ENCODE measurements around the gene CA11. TPM values are rescaled to one million over a fixed set of nuclear protein-coding genes. Genes with fewer than 3 reads are reported as not detected.

Gene CA11
- total RNA-seq, 2 experiments from 2014 or later = 11.5 to 18.0 TPM

- intact Hi-C loops (cut with DNase I, micrococcal nuclease) = loop anchor here in 1 of 2 experiments (2.0 kb wide), 1 partner anchor 108 kb away; the partner anchor contains the start of gene LMTK3
- peaks cover 59% of the 10 kb centered on the region for H3K36me3 Mint-ChIP-seq (ENCODE audit: low read depth)
- no peak for DNase-seq
These were observed 27.6 kb downstream of the CA11 start for GRCh38 chr19:48618278-48618915.

GRCh38 chr19:48617146-48617937 is 28.6 kb downstream of the CA11 start:
- DNase-seq (no peak), ATAC-seq (no peak)
- Mint-ChIP-seq H3K36me3 (ENCODE audit: low read depth) (peaks cover 55% of the 10 kb centered on the region), H3K4me1 (peaks cover 37% of the 10 kb centered on the region), H3K4me3 (peak overlapping the region; percentile 94), H3K27ac (peak overlapping the region; percentile 97), H3K27me3 (no peaks in the 10 kb centered on the region), H3K9me3 (ENCODE audit: low read depth) (no peaks in the 10 kb centered on the region)
- CTCF ChIA-PET = interaction anchor here (0.6 kb wide), 1 partner anchor 225 kb away, joined by 3 read pairs; no protein-coding TSS in a partner anchor
- intact Hi-C loops (cut with DNase I, micrococcal nuclease) = no loop called here
- POLR2A ChIA-PET = interaction anchor here (0.5 to 1.3 kb wide), 6 partner anchors 9 to 198 kb away, joined by 3 to 6 read pairs (median 3); no protein-coding TSS in a partner anchor

More at GRCh38 chr19:48618278-48618915, 27.6 kb downstream of the CA11 start:
- ATAC-seq = no peak
- peak overlapping the region; percentile 94 for H3K4me3 Mint-ChIP-seq
- H3K4me1 Mint-ChIP-seq = peaks cover 42% of the 10 kb centered on the region
- no peaks in the 10 kb centered on the region for H3K9me3 Mint-ChIP-seq (ENCODE audit: low read depth)
- H3K27me3 Mint-ChIP-seq = no peaks in the 10 kb centered on the region
- peak overlapping the region; percentile 97 for H3K27ac Mint-ChIP-seq
- ChIA-PET CTCF (interaction anchor here (0.6 to 1.9 kb wide), 3 partner anchors 10 to 375 kb away, joined by 3 to 7 read pairs (median 4); partner anchors contain the start of gene RUVBL2), POLR2A (interaction anchor here (1.0 to 1.3 kb wide), 11 partner anchors 10 to 255 kb away, joined by 3 to 9 read pairs (median 4); partner anchors contain the start of genes CA11, DBP, SYNGR4 and TMEM143)

- DNase-seq (no peak), ATAC-seq (no peak)
- peak overlapping the region; percentile 97 for H3K27ac Mint-ChIP-seq
- intact Hi-C loops (cut with DNase I, micrococcal nuclease) = no loop called here
- H3K36me3 Mint-ChIP-seq (ENCODE audit: low read depth) = peaks cover 50% of the 10 kb centered on the region
- no peaks in the 10 kb centered on the region for H3K9me3 Mint-ChIP-seq (ENCODE audit: low read depth)
- ChIA-PET CTCF (interaction anchor here (0.5 kb wide), 1 partner anchor 26 kb away, joined by 3 read pairs; no protein-coding TSS in a partner anchor), POLR2A (interaction anchor here (0.6 to 1.4 kb wide), 8 partner anchors 8 to 506 kb away, joined by 3 to 6 read pairs (median 3); partner anchors contain the start of gene PLA2G4C)
- peaks cover 32% of the 10 kb centered on the region for H3K4me1 Mint-ChIP-seq
- no peaks in the 10 kb centered on the region for H3K27me3 Mint-ChIP-seq
- H3K4me3 Mint-ChIP-seq = peak overlapping the region; percentile 94
These were observed 29.4 kb downstream of the CA11 start for GRCh38 chr19:48616491-48617056.

- H3K36me3 Mint-ChIP-seq (ENCODE audit: low read depth) = peaks cover 47% of the 10 kb centered on the region
- no peak for ATAC-seq
- ChIA-PET POLR2A (interaction anchor here (0.7 to 1.5 kb wide), 8 partner anchors 8 to 505 kb away, joined by 3 to 6 read pairs (median 3); partner anchors contain the start of gene PLA2G4C), CTCF (interaction anchor here (0.5 kb wide), 1 partner anchor 26 kb away, joined by 3 read pairs; no protein-coding TSS in a partner anchor)
- intact Hi-C loops (cut with DNase I, micrococcal nuclease) = no loop called here
- peak overlapping the region; percentile 94 for H3K4me3 Mint-ChIP-seq
- H3K27me3 Mint-ChIP-seq = no peaks in the 10 kb centered on the region
- no peaks in the 10 kb centered on the region for H3K9me3 Mint-ChIP-seq (ENCODE audit: low read depth)
- DNase-seq = no peak
- peaks cover 30% of the 10 kb centered on the region for H3K4me1 Mint-ChIP-seq
- H3K27ac Mint-ChIP-seq = peak overlapping the region; percentile 97
These were observed 29.9 kb downstream of the CA11 start for GRCh38 chr19:48616041-48616436.

- peak overlapping the region; percentile 13 for H3K27ac Mint-ChIP-seq
- no peaks in the 10 kb centered on the region for H3K27me3 Mint-ChIP-seq
- peaks cover 47% of the 10 kb centered on the region for H3K36me3 Mint-ChIP-seq (ENCODE audit: low read depth)
- H3K4me3 Mint-ChIP-seq = peak overlapping the region; percentile 6
- no peak for ATAC-seq
- CTCF ChIA-PET = no interaction called here
- H3K9me3 Mint-ChIP-seq (ENCODE audit: low read depth) = no peaks in the 10 kb centered on the region
- no peak for DNase-seq
- peaks cover 30% of the 10 kb centered on the region for H3K4me1 Mint-ChIP-seq
- intact Hi-C loops (cut with DNase I, micrococcal nuclease) = no loop called here
- POLR2A ChIA-PET = interaction anchor here (0.6 to 1.5 kb wide), 6 partner anchors 9 to 122 kb away, joined by 3 to 5 read pairs (median 3); no protein-coding TSS in a partner anchor
These were observed 30.6 kb downstream of the CA11 start for GRCh38 chr19:48615231-48616040.

GRCh38 chr19:48614436-48615230 is 31.4 kb downstream of the CA11 start, which contains the start of gene FAM83E:
TSS of gene FAM83E (minus strand) at chr19:48615076. CDS start at chr19:48613372, 1,704 bp downstream.
- H3K9me3 Mint-ChIP-seq (ENCODE audit: low read depth) = no peaks in the 10 kb centered on the region
- H3K27me3 Mint-ChIP-seq = no peaks in the 10 kb centered on the region
- intact Hi-C loops (cut with DNase I, micrococcal nuclease) = no loop called here
- H3K4me3 Mint-ChIP-seq = peak within 1 kb of the TSS; percentile 6
- H3K36me3 Mint-ChIP-seq (ENCODE audit: low read depth) = peaks cover 40% of the 10 kb centered on the region
- peak within 1 kb of the TSS; percentile 25 for H3K27ac Mint-ChIP-seq
- peaks cover 22% of the 10 kb centered on the region for H3K4me1 Mint-ChIP-seq
- ChIA-PET POLR2A (interaction anchor here (0.6 to 2.4 kb wide), 7 partner anchors 9 to 121 kb away, joined by 3 to 7 read pairs (median 4); no protein-coding TSS in a partner anchor), CTCF (interaction anchor here (0.6 to 0.7 kb wide), 2 partner anchors 98 to 343 kb away, joined by 4 read pairs; no protein-coding TSS in a partner anchor)
- DNase-seq = peak; percentile 42
- ATAC-seq = no peak

- CTCF ChIA-PET = interaction anchor here (0.5 to 0.7 kb wide), 3 partner anchors 99 to 343 kb away, joined by 3 to 4 read pairs (median 4); no protein-coding TSS in a partner anchor
- peaks cover 21% of the 10 kb centered on the region for H3K4me1 Mint-ChIP-seq
- ATAC-seq (no peak), DNase-seq (no peak)
- H3K9me3 Mint-ChIP-seq (ENCODE audit: low read depth) = no peaks in the 10 kb centered on the region
- POLR2A ChIA-PET = interaction anchor here (0.6 to 2.4 kb wide), 4 partner anchors 8 to 112 kb away, joined by 3 to 7 read pairs (median 4); no protein-coding TSS in a partner anchor
- H3K4me3 Mint-ChIP-seq = no peak overlapping the region
- intact Hi-C loops (cut with DNase I, micrococcal nuclease) = no loop called here
- H3K36me3 Mint-ChIP-seq (ENCODE audit: low read depth) = peaks cover 38% of the 10 kb centered on the region
- peak overlapping the region; percentile 25 for H3K27ac Mint-ChIP-seq
- H3K27me3 Mint-ChIP-seq = no peaks in the 10 kb centered on the region
These were observed 32.0 kb downstream of the CA11 start for GRCh38 chr19:48613852-48614435.

GRCh38 chr19:48613024-48613851 is 32.7 kb downstream of the CA11 start:
- Mint-ChIP-seq H3K36me3 (ENCODE audit: low read depth) (peaks cover 32% of the 10 kb centered on the region), H3K27me3 (no peaks in the 10 kb centered on the region), H3K9me3 (ENCODE audit: low read depth) (no peaks in the 10 kb centered on the region), H3K27ac (no peak overlapping the region), H3K4me1 (peaks cover 24% of the 10 kb centered on the region), H3K4me3 (no peak overlapping the region)
- ChIA-PET CTCF (interaction anchor here (0.5 kb wide), 1 partner anchor 213 kb away, joined by 3 read pairs; no protein-coding TSS in a partner anchor), POLR2A (interaction anchor here (0.7 to 2.4 kb wide), 3 partner anchors 8 to 18 kb away, joined by 3 to 7 read pairs (median 4); no protein-coding TSS in a partner anchor)
- ATAC-seq (no peak), DNase-seq (no peak)
- intact Hi-C loops (cut with DNase I, micrococcal nuclease) = no loop called here

- intact Hi-C loops (cut with DNase I, micrococcal nuclease) = no loop called here
- Mint-ChIP-seq H3K36me3 (ENCODE audit: low read depth) (peaks cover 18% of the 10 kb centered on the region), H3K4me1 (peaks cover 14% of the 10 kb centered on the region), H3K27me3 (no peaks in the 10 kb centered on the region), H3K27ac (no peak overlapping the region), H3K4me3 (no peak overlapping the region), H3K9me3 (ENCODE audit: low read depth) (no peaks in the 10 kb centered on the region)
- DNase-seq (no peak), ATAC-seq (no peak)
- CTCF ChIA-PET = interaction anchor here (0.7 kb wide), 1 partner anchor 1727 kb away, joined by 3 read pairs; no protein-coding TSS in a partner anchor
- POLR2A ChIA-PET = no interaction called here
These were observed 34.1 kb downstream of the CA11 start for GRCh38 chr19:48611872-48612271.
